Measurements from ENCODE around the gene TESK1. TPM values are rescaled to one million over a fixed set of nuclear protein-coding genes. Genes with fewer than 3 reads are reported as not detected.

Gene TESK1, protein sequence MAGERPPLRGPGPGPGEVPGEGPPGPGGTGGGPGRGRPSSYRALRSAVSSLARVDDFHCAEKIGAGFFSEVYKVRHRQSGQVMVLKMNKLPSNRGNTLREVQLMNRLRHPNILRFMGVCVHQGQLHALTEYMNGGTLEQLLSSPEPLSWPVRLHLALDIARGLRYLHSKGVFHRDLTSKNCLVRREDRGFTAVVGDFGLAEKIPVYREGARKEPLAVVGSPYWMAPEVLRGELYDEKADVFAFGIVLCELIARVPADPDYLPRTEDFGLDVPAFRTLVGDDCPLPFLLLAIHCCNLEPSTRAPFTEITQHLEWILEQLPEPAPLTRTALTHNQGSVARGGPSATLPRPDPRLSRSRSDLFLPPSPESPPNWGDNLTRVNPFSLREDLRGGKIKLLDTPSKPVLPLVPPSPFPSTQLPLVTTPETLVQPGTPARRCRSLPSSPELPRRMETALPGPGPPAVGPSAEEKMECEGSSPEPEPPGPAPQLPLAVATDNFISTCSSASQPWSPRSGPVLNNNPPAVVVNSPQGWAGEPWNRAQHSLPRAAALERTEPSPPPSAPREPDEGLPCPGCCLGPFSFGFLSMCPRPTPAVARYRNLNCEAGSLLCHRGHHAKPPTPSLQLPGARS
- 17.4 and 21.5 TPM in 2 replicates for total RNA-seq (2014; rRNA removed; shearing (Covaris generic); ENCODE audit: low replicate concordance)

DNA sequence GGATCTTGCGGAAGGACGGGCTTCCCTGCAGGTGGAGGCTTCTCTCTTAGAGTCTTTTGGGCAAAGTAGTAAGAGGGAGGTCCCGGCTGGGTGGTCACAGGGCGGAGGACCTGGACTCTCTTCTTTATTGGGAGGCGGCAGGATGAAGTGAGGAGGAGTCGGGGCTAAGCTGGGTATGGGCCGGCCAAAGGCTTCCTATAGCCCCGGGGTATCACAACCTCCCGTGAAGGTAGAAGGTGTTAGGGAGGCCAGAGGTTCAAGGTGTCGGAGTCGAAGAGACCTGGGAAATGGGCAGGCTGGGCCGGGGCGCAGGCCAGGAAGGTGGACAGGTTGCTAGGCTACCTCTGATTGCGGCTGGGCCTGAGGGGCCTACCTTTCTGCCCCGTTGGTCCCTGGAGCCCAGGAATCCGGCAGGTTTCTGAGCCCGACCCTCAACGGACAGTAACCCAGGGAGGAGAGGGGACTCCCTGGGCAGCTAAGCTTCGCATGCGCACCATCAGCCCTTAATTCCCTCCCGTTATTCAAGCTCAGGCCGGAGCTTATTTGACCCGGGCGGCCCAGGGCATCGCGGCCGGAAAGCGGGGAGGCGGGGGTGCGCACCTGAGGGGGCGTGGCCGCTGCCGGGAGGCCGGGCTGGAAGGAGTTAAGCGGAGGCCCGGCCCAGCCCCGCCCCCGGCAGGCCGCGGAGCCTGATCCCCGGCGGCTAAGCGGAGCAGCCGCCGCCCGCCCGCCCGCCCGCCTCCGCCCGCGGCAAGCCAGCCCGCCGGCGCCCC is at the start of gene TESK1:
Gene TESK1, plus strand, starts transcription at position 685 of the 773 bp plus-strand sequence. CDS start 358 bp downstream, outside the sequence.
- Histone ChIP-seq H3K4me3 (peak within 1 kb of the TSS; percentile 80), H3K27me3 (no peaks in the 10 kb centered on the region), H3K36me3 (peaks cover 40% of the 10 kb centered on the region), H3K9me3 (no peaks in the 10 kb centered on the region)
- peak; percentile 95 for DNase-seq

- Histone ChIP-seq H3K9me3 (no peaks in the 10 kb centered on the region), H3K4me3 (no peak overlapping the region), H3K36me3 (peaks cover 100% of the 10 kb centered on the region), H3K27me3 (no peaks in the 10 kb centered on the region)
- DNase-seq = no peak
Measured at GRCh38 chr9:35555881-35556280, 49.2 kb upstream of the TESK1 start.

DNA sequence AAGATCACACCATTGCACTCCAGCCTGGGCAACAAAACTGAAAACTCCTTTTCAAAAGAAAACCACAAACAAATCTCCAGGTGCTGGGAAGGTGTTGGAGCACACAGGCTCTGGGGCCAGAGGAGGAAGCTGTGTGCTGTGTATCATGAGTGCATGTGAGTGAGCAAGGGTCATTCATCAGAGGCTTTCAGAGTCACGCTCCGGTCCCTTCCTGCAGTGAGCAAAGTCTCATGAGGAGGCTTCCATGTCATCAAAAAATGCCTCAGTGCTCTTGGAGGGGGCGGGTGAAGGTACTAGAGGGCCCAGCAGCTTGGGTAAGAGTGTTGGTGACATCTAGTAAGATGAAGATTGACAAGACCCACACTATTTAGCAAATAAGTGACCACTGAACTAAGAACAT is 48.3 kb upstream of the TESK1 start:
- H3K36me3 ChIP-seq = peaks cover 98% of the 10 kb centered on the region
- no peak for DNase-seq
- H3K4me3 ChIP-seq = no peak overlapping the region
- H3K9me3 ChIP-seq = no peaks in the 10 kb centered on the region
- H3K27me3 ChIP-seq = no peaks in the 10 kb centered on the region

GRCh38 chr9:35557320-35557719 is 47.7 kb upstream of the TESK1 start:
- no peak for DNase-seq
- H3K4me3 ChIP-seq = no peak overlapping the region
- no peaks in the 10 kb centered on the region for H3K9me3 ChIP-seq
- H3K36me3 ChIP-seq = peaks cover 98% of the 10 kb centered on the region
- H3K27me3 ChIP-seq = no peaks in the 10 kb centered on the region

GRCh38 chr9:35558185-35558584 is 46.9 kb upstream of the TESK1 start:
- Histone ChIP-seq H3K27me3 (no peaks in the 10 kb centered on the region), H3K4me3 (no peak overlapping the region), H3K36me3 (peaks cover 98% of the 10 kb centered on the region), H3K9me3 (no peaks in the 10 kb centered on the region)
- DNase-seq = no peak

- H3K36me3 ChIP-seq = peaks cover 90% of the 10 kb centered on the region
- H3K4me3 ChIP-seq = no peak overlapping the region
- DNase-seq = no peak
- no peaks in the 10 kb centered on the region for H3K9me3 ChIP-seq
- H3K27me3 ChIP-seq = no peaks in the 10 kb centered on the region
Measured at GRCh38 chr9:35559792-35560530, 45.1 kb upstream of the TESK1 start.

DNA sequence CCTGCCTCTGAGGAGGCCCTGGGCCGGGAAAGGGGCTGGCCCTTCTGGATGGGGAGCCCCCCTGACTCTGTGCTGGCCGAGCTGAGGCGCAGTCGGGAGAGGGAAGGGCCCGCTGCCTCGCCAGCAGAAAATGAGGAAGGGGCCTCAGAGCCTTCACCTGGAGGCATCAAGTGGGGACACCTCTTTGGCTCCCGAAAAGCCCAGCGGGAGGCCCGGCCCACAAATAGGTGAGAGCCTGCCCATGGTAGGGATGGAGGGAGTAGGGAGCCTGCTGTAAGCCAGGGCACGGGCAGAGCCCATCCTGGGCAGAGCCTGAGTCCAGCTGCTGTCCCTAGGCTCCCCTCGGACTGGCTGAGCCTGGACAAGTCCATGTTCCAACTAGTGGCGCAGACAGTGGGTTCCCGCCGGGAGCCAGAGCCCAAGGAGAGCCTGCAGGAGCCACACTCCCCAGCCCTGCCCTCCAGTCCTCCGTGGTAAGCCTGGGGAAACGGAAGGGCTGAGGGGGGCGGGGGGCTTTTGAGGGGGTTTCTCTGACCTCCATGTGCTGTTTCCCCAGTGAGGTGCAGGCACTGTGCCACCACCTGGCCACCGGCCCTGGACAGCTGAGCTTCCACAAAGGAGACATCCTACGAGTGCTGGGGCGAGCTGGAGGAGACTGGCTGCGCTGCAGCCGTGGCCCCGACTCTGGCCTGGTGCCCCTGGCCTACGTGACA is 44.3 kb upstream of the TESK1 start:
- H3K4me3 ChIP-seq = no peak overlapping the region
- H3K27me3 ChIP-seq = no peaks in the 10 kb centered on the region
- no peaks in the 10 kb centered on the region for H3K9me3 ChIP-seq
- H3K36me3 ChIP-seq = peaks cover 82% of the 10 kb centered on the region
- DNase-seq = no peak

GRCh38 chr9:35561468-35562261 is 43.4 kb upstream of the TESK1 start:
- Histone ChIP-seq H3K27me3 (no peaks in the 10 kb centered on the region), H3K36me3 (peaks cover 73% of the 10 kb centered on the region)
- DNase-seq = no peak

DNA sequence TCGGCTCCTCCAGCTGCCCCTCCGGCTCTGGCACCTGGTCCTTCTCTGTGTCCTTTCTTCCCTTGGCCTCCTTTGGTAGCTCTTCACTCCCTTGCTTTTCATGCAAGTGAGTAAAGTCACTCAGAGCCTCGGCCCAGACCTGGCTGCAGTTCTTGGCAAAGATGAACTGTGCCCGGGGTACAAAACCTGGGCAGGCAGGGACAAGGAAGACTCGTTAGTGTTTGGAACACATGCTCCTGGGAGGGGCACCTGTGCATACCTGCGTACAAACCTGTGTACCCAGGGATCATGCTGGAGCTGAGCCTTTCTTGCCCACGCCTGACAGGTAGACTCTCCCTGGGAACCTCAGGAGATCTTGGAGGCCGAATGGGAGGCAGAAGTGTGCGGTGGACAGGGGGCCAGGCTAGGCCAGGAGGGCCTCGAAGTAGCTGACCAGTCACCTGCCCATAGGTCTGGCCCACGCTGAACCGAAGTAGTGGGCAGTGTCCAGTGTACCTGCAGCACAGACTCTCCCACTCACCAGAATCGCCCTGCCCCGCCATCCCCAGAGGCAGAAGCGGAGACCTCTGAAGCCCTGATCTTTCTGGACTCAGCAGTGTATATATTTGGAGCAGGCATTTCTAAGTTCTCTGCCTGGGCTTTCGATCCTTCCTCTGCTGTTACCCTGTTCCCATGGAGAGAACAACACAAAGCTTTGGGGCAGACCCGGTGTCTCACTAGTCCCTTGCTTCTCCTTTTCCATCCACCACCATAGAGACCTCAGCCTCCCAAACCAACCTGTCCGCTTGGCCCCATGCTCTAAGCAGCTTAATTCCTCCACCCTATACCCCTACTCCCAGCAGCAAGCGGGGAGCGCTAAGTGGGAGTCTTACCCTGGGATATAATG is 41.9 kb upstream of the TESK1 start:
- no peak for DNase-seq
- Histone ChIP-seq H3K9me3 (no peaks in the 10 kb centered on the region), H3K4me3 (no peak overlapping the region)

More at GRCh38 chr9:35561468-35562261, 43.4 kb upstream of the TESK1 start:
- no peaks in the 10 kb centered on the region for H3K9me3 ChIP-seq
- H3K4me3 ChIP-seq = no peak overlapping the region

DNA sequence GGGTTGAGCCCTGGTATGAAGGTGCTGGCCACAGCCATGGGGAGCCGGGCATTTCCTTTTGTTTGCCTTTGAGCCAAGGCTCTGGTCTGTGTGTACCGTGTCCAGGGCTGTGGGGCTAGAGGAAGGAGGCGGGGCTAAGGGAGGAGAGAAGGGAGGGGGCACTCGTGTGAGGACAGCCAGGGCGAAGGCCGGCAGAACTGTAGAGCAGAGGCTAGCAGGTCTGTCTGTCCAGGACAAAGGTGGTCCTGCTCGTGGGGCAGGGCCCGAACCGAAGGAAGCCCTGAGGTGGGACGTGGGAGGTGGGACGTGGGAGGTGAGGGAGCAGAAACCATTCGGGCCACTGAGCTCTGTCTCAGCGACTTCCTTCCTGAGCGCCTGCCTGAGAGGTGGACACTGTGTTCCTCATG is 41.3 kb upstream of the TESK1 start:
- H3K4me3 ChIP-seq = no peak overlapping the region
- H3K9me3 ChIP-seq = no peaks in the 10 kb centered on the region
- DNase-seq = no peak

More for the DNA sequence above, 41.9 kb upstream of the TESK1 start:
- Histone ChIP-seq H3K36me3 (peaks cover 58% of the 10 kb centered on the region), H3K27me3 (no peaks in the 10 kb centered on the region)

DNA sequence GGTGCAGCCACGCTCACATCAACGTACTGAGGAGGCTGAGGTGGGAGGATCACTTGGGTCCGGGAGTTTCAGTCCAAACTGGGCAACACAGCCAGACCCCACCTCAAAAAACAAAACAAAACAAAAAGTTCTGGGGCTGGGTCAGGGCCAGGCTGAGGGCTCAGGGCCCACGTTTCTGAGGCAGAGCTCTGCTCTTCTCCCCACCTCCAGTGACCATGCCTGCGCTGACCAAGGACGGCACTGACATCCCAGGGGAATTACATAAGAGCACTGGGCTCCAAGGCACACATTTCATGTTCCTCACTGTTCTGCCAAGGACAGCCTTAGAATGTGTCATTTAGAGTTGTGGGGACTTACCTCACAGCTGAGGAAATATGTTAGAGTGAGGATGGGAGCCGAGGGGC is 40.4 kb upstream of the TESK1 start:
- no peaks in the 10 kb centered on the region for H3K27me3 ChIP-seq
- H3K36me3 ChIP-seq = peaks cover 43% of the 10 kb centered on the region
- H3K9me3 ChIP-seq = no peaks in the 10 kb centered on the region
- DNase-seq = no peak
- no peak overlapping the region for H3K4me3 ChIP-seq

More for the DNA sequence above, 41.3 kb upstream of the TESK1 start:
- Histone ChIP-seq H3K36me3 (peaks cover 52% of the 10 kb centered on the region), H3K27me3 (no peaks in the 10 kb centered on the region)

GRCh38 chr9:35566417-35566816 is 38.6 kb upstream of the TESK1 start:
- DNase-seq = peak; percentile 44
- H3K36me3 ChIP-seq = peaks cover 25% of the 10 kb centered on the region
- H3K4me3 ChIP-seq = no peak overlapping the region
- H3K27me3 ChIP-seq = no peaks in the 10 kb centered on the region
- H3K9me3 ChIP-seq = no peaks in the 10 kb centered on the region

DNA sequence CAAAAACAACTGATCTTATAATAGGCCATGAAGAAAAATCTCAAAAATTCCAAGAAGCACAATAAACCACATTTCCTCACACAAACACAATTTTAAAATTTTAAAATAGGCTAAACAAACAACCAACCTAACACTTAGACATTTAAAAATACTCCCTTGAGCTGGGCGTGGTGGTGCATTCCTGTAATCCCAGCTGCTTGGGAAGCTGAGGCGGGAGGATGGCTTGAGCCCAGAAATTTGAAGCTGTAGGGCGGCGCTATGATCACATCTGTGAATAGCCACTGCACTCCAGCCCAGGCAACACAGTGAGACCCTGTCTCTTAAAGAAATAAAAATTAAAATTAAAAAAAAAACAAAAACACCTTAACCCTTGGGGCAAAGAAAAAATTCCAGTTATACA is 36.9 kb upstream of the TESK1 start:
- Histone ChIP-seq H3K9me3 (no peaks in the 10 kb centered on the region), H3K4me3 (no peak overlapping the region), H3K27me3 (no peaks in the 10 kb centered on the region), H3K36me3 (peaks cover 10% of the 10 kb centered on the region)
- DNase-seq = no peak

DNA sequence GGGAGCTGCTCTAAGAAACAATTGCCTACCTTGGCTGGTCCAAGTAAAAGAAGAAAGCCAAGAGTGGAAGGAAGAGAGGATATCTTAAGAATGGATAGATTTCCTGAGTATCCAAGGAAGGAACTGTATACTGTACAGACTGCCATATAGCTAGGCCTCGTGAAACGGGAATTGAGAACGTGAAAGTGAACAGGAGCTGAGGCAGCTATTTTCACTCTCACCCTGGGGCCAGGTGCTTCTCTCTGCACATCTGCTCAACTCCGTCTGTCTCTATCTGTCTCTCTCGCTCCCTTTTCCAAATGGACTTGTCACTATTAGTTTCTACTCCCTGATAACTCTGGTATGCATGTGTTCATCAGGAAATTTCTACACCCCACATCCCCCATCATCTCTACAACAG is 35.9 kb upstream of the TESK1 start:
- Histone ChIP-seq H3K27me3 (no peaks in the 10 kb centered on the region), H3K9me3 (no peaks in the 10 kb centered on the region), H3K36me3 (peaks cover 3% of the 10 kb centered on the region; the same call in 1 of the 2 replicates), H3K4me3 (no peak overlapping the region)
- no peak for DNase-seq

All from MG63 (cell line).